Lower leg skin (tissue), 3 donors: ENCODE data around the gene COIL.

Experiments used
- POLR2A ChIP-seq, 2 donors: fragments of 450-650 bp; IDR thresholded peaks; one replicate each; pipeline ENCODE4 v1.6.1; 2016 to 2017; ENCODE audit warnings: antibody characterized with exemption in 2 of 2, mild to moderate bottlenecking in 1 of 2, moderate library complexity in 1 of 2
- TF ChIP-seq, protein P1 (sequence below), 3 donors: fragments of 450-650 bp; IDR thresholded peaks; one replicate each; pipeline ENCODE4 v1.5.1; 2016; ENCODE audit warnings: antibody characterized with exemption in 3 of 3, mild to moderate bottlenecking in 3 of 3, moderate library complexity in 2 of 3

- TF ChIP-seq, protein P1, sequence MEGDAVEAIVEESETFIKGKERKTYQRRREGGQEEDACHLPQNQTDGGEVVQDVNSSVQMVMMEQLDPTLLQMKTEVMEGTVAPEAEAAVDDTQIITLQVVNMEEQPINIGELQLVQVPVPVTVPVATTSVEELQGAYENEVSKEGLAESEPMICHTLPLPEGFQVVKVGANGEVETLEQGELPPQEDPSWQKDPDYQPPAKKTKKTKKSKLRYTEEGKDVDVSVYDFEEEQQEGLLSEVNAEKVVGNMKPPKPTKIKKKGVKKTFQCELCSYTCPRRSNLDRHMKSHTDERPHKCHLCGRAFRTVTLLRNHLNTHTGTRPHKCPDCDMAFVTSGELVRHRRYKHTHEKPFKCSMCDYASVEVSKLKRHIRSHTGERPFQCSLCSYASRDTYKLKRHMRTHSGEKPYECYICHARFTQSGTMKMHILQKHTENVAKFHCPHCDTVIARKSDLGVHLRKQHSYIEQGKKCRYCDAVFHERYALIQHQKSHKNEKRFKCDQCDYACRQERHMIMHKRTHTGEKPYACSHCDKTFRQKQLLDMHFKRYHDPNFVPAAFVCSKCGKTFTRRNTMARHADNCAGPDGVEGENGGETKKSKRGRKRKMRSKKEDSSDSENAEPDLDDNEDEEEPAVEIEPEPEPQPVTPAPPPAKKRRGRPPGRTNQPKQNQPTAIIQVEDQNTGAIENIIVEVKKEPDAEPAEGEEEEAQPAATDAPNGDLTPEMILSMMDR (IDR thresholded peaks at IDR 0.05) = no peak
- TF ChIP-seq POLR2A (IDR thresholded peaks at IDR 0.05) = no peak
These were observed 47.4 kb downstream of the COIL start for GRCh38 chr17:56913353-56913866.
